ENCODE measurements around the gene TBC1D17.

DNA sequence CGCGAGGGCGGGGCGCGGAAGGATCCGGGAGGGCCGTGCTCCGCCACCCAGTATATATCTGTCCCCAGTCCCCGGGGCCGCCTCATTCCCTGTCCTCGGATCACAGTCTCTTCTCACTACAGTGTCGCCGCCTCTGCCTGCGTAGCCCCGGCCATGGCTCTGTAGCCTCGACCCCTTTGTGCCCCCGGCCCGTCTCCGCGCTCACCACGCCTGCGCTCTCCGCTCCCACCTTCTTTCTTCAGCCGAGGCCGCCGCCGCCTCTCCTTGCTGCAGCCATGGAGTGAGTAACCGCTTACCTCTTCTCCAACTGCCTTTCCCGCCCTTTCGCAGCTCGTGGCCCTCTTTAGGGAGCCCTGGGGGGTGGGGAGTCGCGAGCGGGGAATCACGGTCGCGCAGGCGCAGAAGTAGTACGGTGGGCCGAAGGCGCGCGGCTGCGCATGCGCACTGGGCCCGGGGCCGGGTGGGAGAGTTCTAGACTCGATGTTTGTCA lies 51.7 kb downstream of the TBC1D17 start, which contains the start of the genes ATF5 and NUP62:
- TF ChIP-seq, protein P1, sequence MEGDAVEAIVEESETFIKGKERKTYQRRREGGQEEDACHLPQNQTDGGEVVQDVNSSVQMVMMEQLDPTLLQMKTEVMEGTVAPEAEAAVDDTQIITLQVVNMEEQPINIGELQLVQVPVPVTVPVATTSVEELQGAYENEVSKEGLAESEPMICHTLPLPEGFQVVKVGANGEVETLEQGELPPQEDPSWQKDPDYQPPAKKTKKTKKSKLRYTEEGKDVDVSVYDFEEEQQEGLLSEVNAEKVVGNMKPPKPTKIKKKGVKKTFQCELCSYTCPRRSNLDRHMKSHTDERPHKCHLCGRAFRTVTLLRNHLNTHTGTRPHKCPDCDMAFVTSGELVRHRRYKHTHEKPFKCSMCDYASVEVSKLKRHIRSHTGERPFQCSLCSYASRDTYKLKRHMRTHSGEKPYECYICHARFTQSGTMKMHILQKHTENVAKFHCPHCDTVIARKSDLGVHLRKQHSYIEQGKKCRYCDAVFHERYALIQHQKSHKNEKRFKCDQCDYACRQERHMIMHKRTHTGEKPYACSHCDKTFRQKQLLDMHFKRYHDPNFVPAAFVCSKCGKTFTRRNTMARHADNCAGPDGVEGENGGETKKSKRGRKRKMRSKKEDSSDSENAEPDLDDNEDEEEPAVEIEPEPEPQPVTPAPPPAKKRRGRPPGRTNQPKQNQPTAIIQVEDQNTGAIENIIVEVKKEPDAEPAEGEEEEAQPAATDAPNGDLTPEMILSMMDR (conservative IDR thresholded peaks at IDR 0.05; ENCODE audit: low read depth, low read length): no peak
- TF ChIP-seq EZH2 (IDR thresholded peaks at IDR 0.05; ENCODE audit: low read length, unreplicated experiment) (no peak), EZH2phosphoT487 (IDR thresholded peaks at IDR 0.05; ENCODE audit: borderline replicate concordance, low read length) (no peak)

Data from PC-3 (cell line).